Adipose tissue (tissue), 3 donors: ENCODE results near the gene ANKRD24. TPM values are rescaled to one million over a fixed set of nuclear protein-coding genes. Genes with fewer than 3 reads are reported as not detected.
"Not testable (repeated sequence)": the region's sequence is repeated elsewhere in the genome, so short reads cannot be mapped to it uniquely, and the experiment has no call there.

Source experiments
- H3K27ac ChIP-seq: one replicate; pipeline ENCODE4 v1.5.1; 2013; ENCODE audit warnings: low read depth, low read length
- WGBS, 3 donors: extraction: QIAGEN DNeasy Blood & Tissue Kit; methylation state at CpG; one replicate each; pipeline ENCODE4 v1.1.7; 2013; 5-methylcytosine and 5-hydroxymethylcytosine counted together
- polyA plus RNA-seq, 3 donors: library from polyadenylated mRNA; stranded (reverse); fragments of 200-250 nt; gene quantifications; one replicate each; pipeline ENCODE4 v1.2.3, GENCODE V29; 2013
- donor health status: healthy with polysubstance abuse.
- donor health status: Bipolar disorder and iron deficiency.
- donor health status: healthy.

ANKRD24 gene
- polyA plus RNA-seq, 3 donors: 1.5 to 2.2 (median 1.6) TPM

DNA sequence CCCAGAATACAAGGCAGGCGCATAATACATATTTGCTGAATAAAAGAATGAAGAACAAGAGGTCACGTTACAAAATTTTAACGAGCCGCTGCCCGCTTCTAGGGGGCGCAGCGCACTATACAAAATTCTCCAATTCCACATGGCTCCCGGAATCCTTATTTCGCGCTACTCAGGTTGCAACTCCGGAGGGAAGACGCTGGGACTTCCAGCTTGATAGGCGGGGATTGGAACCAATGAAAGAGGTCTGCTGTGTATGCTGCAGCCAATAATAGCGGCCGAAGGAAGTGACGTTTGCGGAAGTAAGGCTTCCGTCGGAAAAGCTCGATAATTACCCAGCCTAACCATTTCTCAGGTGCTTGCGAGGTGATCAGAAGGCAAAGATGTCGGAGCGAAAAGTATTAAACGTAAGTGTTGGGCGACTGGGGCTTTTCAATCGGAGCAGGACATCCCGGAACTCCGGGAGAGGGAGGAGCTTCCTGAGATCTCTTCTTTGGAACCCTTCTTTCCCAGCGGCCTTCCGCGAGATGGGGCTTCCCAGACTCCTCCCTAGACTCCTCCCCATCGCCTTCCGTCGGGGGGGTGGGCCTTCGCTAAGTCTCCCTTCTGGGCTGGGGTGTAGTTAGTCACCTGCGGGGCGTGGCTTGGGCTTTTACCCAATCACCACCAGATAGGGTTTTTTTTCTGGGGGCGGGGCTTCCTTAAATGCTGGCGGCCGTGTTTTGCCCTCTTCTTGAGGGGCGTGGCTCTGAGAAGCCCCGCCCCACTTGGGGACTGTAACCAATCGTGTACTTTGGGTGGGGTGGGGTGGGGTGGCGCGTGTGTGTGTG is 64.5 kb downstream of the ANKRD24 start, which contains the start of gene YJU2:
YJU2 (plus strand) TSS at position 314 of the 827 bp plus-strand sequence; CDS start at position 381, 67 bp downstream.
- WGBS, 3 donors: 0 to 1% (median 0%) methylated on average over 43 to 45 of the region's 45 CpGs
- peak within 1 kb of the TSS; percentile 96 for H3K27ac ChIP-seq

DNA sequence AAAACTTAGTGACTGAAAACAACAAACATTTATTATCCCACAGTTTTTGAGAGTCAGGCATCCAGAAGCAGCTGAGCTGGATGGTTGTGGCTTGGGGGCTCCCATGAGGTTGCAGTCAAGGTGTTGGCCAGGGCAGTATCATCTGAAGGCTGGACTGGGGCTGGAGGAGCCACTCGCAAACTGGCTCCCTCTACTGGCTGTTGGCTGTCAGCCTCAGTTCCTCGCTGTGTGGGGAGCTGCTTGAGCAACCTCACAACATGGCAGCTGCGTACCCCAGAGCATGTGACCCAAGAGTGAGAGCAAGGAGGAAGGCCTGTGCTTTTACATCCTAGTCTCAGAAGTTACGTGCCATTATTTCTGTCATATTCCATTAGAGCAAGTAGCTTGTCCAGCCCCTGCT is 74.1 kb downstream of the ANKRD24 start:
- H3K27ac ChIP-seq: no peak overlapping the region
- WGBS, 3 donors: 94 to 96% (median 95%) methylated on average over 4 of the region's 4 CpGs

GRCh38 chr19:4257025-4257424 is 74.5 kb downstream of the ANKRD24 start:
- WGBS, 3 donors: 91 to 97% (median 91%) methylated on average over 6 of the region's 6 CpGs
- no peak overlapping the region for H3K27ac ChIP-seq

- no peak overlapping the region for H3K27ac ChIP-seq
These were observed 75.7 kb downstream of the ANKRD24 start for GRCh38 chr19:4258181-4258580.

GRCh38 chr19:4260613-4261191 is 78.2 kb downstream of the ANKRD24 start:
- 80 to 95% (median 85%) methylated on average over 11 of the region's 11 CpGs for WGBS, 3 donors
- no peak overlapping the region for H3K27ac ChIP-seq

More at GRCh38 chr19:4258181-4258580, 75.7 kb downstream of the ANKRD24 start:
- WGBS, 3 donors: 93 to 95% (median 94%) methylated on average over 27 to 28 of the region's 28 CpGs

- 71 to 74% (median 73%) methylated on average over 4 of the region's 4 CpGs for WGBS, 3 donors
- H3K27ac ChIP-seq: no peak overlapping the region
These were observed 82.3 kb downstream of the ANKRD24 start for GRCh38 chr19:4264812-4265211.

GRCh38 chr19:4266253-4267000 is 83.9 kb downstream of the ANKRD24 start:
- H3K27ac ChIP-seq: no peak overlapping the region
- 84 to 91% (median 87%) methylated on average over 18 of the region's 18 CpGs for WGBS, 3 donors

GRCh38 chr19:4267101-4267900 is 84.8 kb downstream of the ANKRD24 start:
- H3K27ac ChIP-seq: no peak overlapping the region
- 42 to 47% (median 42%) methylated on average over 19 to 21 of the region's 21 CpGs for WGBS, 3 donors

DNA sequence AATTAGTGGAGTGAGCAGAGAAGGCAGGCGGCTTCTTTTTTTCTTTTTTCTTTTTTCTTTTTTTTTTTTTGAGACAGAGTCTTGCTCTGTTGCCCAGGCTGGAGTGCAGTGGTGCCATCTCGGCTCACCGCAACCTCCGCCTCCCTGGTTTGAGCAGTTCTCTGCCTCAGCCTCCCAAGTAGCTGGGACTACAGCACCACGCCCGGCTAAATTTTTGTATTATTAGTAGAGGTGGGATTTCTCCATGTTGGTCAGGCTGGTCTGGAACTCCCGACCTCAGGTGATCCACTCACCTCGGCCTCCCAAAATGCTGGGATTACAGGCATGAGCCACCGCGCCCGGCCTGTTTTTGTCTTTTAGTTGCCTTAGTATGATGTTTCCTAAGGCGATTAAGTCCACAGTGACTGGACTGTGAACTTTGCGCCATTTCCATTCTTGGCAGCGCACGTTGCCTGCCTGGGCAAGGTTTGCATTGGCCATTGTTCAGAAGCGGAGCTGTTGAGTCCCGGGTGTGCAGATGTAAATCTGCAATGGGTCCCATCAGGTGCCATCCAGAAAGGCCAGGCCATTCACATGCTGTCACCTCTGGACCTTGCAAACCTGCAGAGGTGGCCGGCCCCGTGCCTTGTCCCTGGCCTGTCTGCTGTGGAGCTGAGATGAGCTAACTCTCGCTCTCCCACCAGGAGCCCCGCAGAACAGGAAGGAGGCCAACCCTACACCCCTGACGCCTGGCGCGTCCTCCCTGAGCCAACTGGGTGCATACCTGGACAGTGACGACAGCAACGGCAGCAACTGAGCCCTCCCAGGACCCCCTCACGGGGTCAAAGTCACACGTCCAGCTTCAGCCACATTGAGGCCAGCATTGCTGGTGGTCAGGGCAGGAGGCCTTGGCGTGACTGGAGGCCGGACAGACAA is 85.7 kb downstream of the ANKRD24 start:
- no peak overlapping the region for H3K27ac ChIP-seq
- 74 to 89% (median 88%) methylated on average over 30 of the region's 30 CpGs for WGBS, 3 donors

DNA sequence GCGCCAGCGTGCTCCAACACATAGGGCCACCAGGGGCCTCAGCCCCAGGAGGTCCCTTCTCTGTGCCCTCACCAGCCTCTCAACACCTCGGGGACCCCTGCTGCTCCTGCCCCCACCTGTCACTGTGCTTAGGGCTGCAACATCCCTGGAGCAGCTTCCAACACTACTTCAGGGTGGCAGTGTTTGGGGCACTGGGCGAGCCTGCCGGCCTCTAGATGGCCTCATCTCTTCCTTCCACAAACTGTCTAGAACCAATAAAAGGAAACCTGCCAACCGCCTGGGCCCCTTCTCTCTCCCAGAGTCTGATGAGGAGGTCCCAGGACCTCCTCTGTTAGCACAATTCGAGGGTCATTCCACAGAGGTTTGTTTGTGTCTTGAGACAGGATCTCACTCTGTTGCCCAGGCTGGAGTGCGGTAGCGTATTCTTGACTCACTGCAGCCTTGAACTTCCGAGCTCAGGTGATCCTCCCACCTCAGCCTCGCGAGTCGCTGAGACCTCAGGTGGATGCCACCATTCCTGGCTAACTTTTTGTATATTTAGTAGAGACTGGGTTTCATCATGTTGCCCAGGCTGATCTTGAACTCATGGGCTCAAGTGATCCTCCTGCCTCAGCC is 86.4 kb downstream of the ANKRD24 start:
- no peak overlapping the region for H3K27ac ChIP-seq
- WGBS, 3 donors: 85 to 89% (median 85%) methylated on average over 13 of the region's 13 CpGs

DNA sequence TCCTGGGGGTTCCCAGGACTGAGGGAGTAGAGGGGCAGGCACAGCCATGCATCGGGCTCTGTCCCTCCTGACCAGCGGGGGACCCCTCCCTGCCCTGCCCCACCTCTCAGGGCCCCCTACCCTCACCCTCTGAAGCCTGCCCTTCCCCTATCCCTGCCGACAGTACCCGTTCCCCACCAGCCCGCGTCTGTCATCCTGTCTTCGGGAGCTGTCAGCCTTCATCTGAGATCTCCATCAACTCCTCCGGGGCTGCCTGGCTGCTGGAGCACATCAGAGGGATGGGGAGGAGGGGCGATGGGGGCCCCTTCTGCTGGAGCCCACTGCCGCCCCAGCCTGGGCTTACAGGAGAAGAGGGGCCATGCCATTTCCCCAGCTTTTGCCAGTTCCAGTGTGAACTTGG is 90.4 kb downstream of the ANKRD24 start:
- 74 to 80% (median 75%) methylated on average over 10 of the region's 10 CpGs for WGBS, 3 donors
- H3K27ac ChIP-seq: no peak overlapping the region

DNA sequence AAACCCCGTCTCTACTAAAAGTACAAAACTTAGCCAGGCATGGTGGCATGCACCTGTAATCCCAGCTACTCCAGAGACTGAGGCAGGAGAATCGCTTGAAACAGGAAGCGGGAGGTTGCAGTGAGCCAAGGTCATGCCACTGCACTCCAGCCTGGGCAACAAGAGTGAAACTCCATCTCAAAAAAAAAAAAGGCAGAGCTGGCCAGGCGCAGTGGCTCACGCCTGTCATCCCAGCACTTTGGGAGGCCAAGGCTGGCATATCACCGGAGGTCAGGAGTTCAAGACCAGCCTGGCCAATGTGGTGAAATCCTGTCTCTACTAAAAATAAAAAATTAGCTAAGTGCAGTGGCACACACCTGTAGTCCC is 91.8 kb downstream of the ANKRD24 start:
- not testable (repeated sequence) for H3K27ac ChIP-seq
- 66 to 88% (median 86%) methylated on average over 6 of the region's 6 CpGs for WGBS, 3 donors

Other genes starting within 250 kb of the ANKRD24 start
- gene NMRK2, start 249.6 kb upstream of the ANKRD24 start, polyA plus RNA-seq: 1 to 10 TPM in 2 of 3 donors, under 1 TPM in 1; 0.15 to 2.9 (median 1.1) TPM
- 10 to 100 TPM; 46.4 to 78.1 (median 61.3) TPM for gene DAPK3, start 211.6 kb upstream of the ANKRD24 start, polyA plus RNA-seq
- gene EEF2, start 197.2 kb upstream of the ANKRD24 start, polyA plus RNA-seq: 1,000 to 10,000 TPM; 1,566 to 2,151 (median 1,831) TPM
- 10 to 100 TPM in 2 of 3 donors, 1 to 10 TPM in 1; 9.0 to 13.3 (median 10.9) TPM for gene PIAS4, start 175.0 kb upstream of the ANKRD24 start, polyA plus RNA-seq
- gene ZBTB7A, start 115.8 kb upstream of the ANKRD24 start, polyA plus RNA-seq: 10 to 100 TPM in 2 of 3 donors, 1 to 10 TPM in 1; 7.4 to 21.9 (median 10.8) TPM
- 100 to 1,000 TPM in 2 of 3 donors, 10 to 100 TPM in 1; 79.8 to 125 (median 104) TPM for gene MAP2K2, start 58.6 kb upstream of the ANKRD24 start, polyA plus RNA-seq
- under 1 TPM in 2 of 3 donors, not detected in 1; 0.12 to 0.18 TPM for gene CREB3L3, start 29.1 kb upstream of the ANKRD24 start, polyA plus RNA-seq
- gene SIRT6, start 126 bp upstream of the ANKRD24 start, polyA plus RNA-seq: 10 to 100 TPM; 13.6 to 18.3 (median 18.2) TPM
- gene EBI3, start 46.8 kb downstream of the ANKRD24 start, polyA plus RNA-seq: 1 to 10 TPM; 1.4 to 3.5 (median 3.0) TPM
- 10 to 100 TPM; 20.9 to 27.1 (median 21.6) TPM for gene YJU2, start 64.4 kb downstream of the ANKRD24 start, polyA plus RNA-seq
- gene SHD, start 96.6 kb downstream of the ANKRD24 start, polyA plus RNA-seq: under 1 TPM in 1 of 3 donors, not detected in 2; 0.12 TPM
- 1 to 10 TPM in 1 of 3 donors, under 1 TPM in 2; 0.22 to 4.0 (median 0.59) TPM for gene TMIGD2, start 119.7 kb downstream of the ANKRD24 start, polyA plus RNA-seq
- gene FSD1, start 121.9 kb downstream of the ANKRD24 start, polyA plus RNA-seq: under 1 TPM in 2 of 3 donors, not detected in 1; 0.12 TPM
- 10 to 100 TPM in 2 of 3 donors, 1 to 10 TPM in 1; 6.4 to 15.5 (median 10.1) TPM for gene STAP2, start 156.1 kb downstream of the ANKRD24 start, polyA plus RNA-seq
- gene MPND, start 160.9 kb downstream of the ANKRD24 start, polyA plus RNA-seq: 10 to 100 TPM; 12.0 to 21.6 (median 17.2) TPM
- gene SH3GL1, start 217.9 kb downstream of the ANKRD24 start, polyA plus RNA-seq: 10 to 100 TPM; 33.2 to 87.8 (median 74.0) TPM
- 1 to 10 TPM; 3.0 to 7.9 (median 7.4) TPM for gene CHAF1A, start 220.0 kb downstream of the ANKRD24 start, polyA plus RNA-seq